Urothelium cell line (cell line): ENCODE measurements around the gene BSN.
"Not testable (repeated sequence)": the region's sequence is repeated elsewhere in the genome, so short reads cannot be mapped to it uniquely, and the experiment has no call there.

Experiments
- DNase-seq: peaks from one replicate; pipeline ENCODE4 v3.0.0; 2011; ENCODE audit warnings: low spot score, mixed read lengths
- FAIRE-seq: peaks from 2 replicates; lab custom pipeline; 2011; peaks lifted over from hg19 to GRCh38; lab: Jason Lieb, UNC

BSN gene

GRCh38 chr3:49668861-49669260 lies 114.6 kb downstream of the BSN start:
- FAIRE-seq (peak; percentile 52), DNase-seq (peak; percentile 61)

GRCh38 chr3:49669352-49669751 lies 115.1 kb downstream of the BSN start:
- DNase-seq (no peak), FAIRE-seq (no peak)

GRCh38 chr3:49670940-49671290 lies 116.6 kb downstream of the BSN start:
- FAIRE-seq, result no peak
- no peak for DNase-seq

- FAIRE-seq, result peak; percentile 92
- DNase-seq, result peak; percentile 82
Observed at GRCh38 chr3:49671291-49672288, 117.3 kb downstream of the BSN start.

GRCh38 chr3:49673121-49673714 lies 118.9 kb downstream of the BSN start:
- FAIRE-seq (no peak), DNase-seq (peak; percentile 39)

- DNase-seq (peak; percentile 98), FAIRE-seq (peak; percentile 97)
Observed at GRCh38 chr3:49673715-49674496, 119.6 kb downstream of the BSN start, which contains the start of gene APEH. APEH (plus strand) TSS chr3:49674351; CDS start chr3:49674402, 51 bp downstream.

- DNase-seq (no peak), FAIRE-seq (peak; percentile 68)
Observed at GRCh38 chr3:49674497-49674983, 120.3 kb downstream of the BSN start.

- FAIRE-seq, result no peak
- no peak for DNase-seq
Observed at GRCh38 chr3:49675912-49676311, 121.6 kb downstream of the BSN start.

GRCh38 chr3:49680493-49681231 lies 126.4 kb downstream of the BSN start:
- DNase-seq (no peak), FAIRE-seq (no peak)

- FAIRE-seq (no peak), DNase-seq (no peak)
Observed at GRCh38 chr3:49681232-49681522, 126.9 kb downstream of the BSN start.

GRCh38 chr3:49681543-49681942 lies 127.3 kb downstream of the BSN start:
- FAIRE-seq (no peak), DNase-seq (no peak)

GRCh38 chr3:49683162-49683561 lies 128.9 kb downstream of the BSN start:
- DNase-seq, result no peak
- FAIRE-seq, result no peak

- DNase-seq, FAIRE-seq: not testable (repeated sequence)
Observed at GRCh38 chr3:49684453-49684852, 130.2 kb downstream of the BSN start.

- not testable (repeated sequence) for FAIRE-seq, DNase-seq
Observed at GRCh38 chr3:49685103-49685502, 130.8 kb downstream of the BSN start.

- not testable (repeated sequence) for FAIRE-seq, DNase-seq
Observed at GRCh38 chr3:49685846-49686245, 131.6 kb downstream of the BSN start.

- FAIRE-seq, DNase-seq: not testable (repeated sequence)
Observed at GRCh38 chr3:49686346-49686745, 132.1 kb downstream of the BSN start.

- FAIRE-seq, DNase-seq: not testable (repeated sequence)
Observed at GRCh38 chr3:49686769-49687423, 132.6 kb downstream of the BSN start.

GRCh38 chr3:49687424-49687795 lies 133.1 kb downstream of the BSN start:
- FAIRE-seq, DNase-seq: not testable (repeated sequence)

- FAIRE-seq, DNase-seq: not testable (repeated sequence)
Observed at GRCh38 chr3:49688338-49689045, 134.2 kb downstream of the BSN start.
